GM18498 (cell line): ENCODE results near the gene GHRL.
"Not testable (repeated sequence)": the region's sequence is repeated elsewhere in the genome, so short reads cannot be mapped to it uniquely, and the experiment has no call there.

Source experiments
- ATAC-seq: cut with Tn5 transposase; IDR thresholded peaks from one replicate; pipeline ENCODE4 v1.9.1; 2021; ENCODE audit warnings: mild to moderate bottlenecking, moderate library complexity; ENCODE audit not compliant: unreplicated experiment

The GHRL gene

GRCh38 chr3:10278501-10278900 lies 14.2 kb downstream of the GHRL start:
- no peak for ATAC-seq

- ATAC-seq, result no peak
These were observed 15.6 kb downstream of the GHRL start for GRCh38 chr3:10277115-10277625.

GRCh38 chr3:10274601-10275000 lies 18.1 kb downstream of the GHRL start:
- ATAC-seq, result no peak

- no peak for ATAC-seq
These were observed 18.9 kb downstream of the GHRL start for GRCh38 chr3:10273702-10274305.

- ATAC-seq, result no peak
These were observed 19.8 kb downstream of the GHRL start for GRCh38 chr3:10272977-10273376.

- not testable (repeated sequence) for ATAC-seq
These were observed 20.3 kb downstream of the GHRL start for GRCh38 chr3:10272476-10272875.

GRCh38 chr3:10269443-10269842 lies 23.3 kb downstream of the GHRL start:
- no peak for ATAC-seq

- ATAC-seq, result no peak
These were observed 23.8 kb downstream of the GHRL start for GRCh38 chr3:10268930-10269329.

- no peak for ATAC-seq
These were observed 24.6 kb downstream of the GHRL start for GRCh38 chr3:10268116-10268515.

GRCh38 chr3:10266936-10267335 lies 25.8 kb downstream of the GHRL start:
- ATAC-seq, result not testable (repeated sequence)

- no peak for ATAC-seq
These were observed 26.9 kb downstream of the GHRL start for GRCh38 chr3:10265833-10266232.

- no peak for ATAC-seq
These were observed 28.9 kb downstream of the GHRL start for GRCh38 chr3:10263646-10264363.

- no peak for ATAC-seq
These were observed 30.7 kb downstream of the GHRL start for GRCh38 chr3:10262027-10262426.

- no peak for ATAC-seq
These were observed 32.5 kb downstream of the GHRL start for GRCh38 chr3:10260211-10260701.

GRCh38 chr3:10259798-10260197 lies 32.9 kb downstream of the GHRL start:
- ATAC-seq, result no peak

GRCh38 chr3:10259036-10259435 lies 33.7 kb downstream of the GHRL start:
- no peak for ATAC-seq

- ATAC-seq, result no peak
These were observed 36.9 kb downstream of the GHRL start for GRCh38 chr3:10255835-10256234.

- no peak for ATAC-seq
These were observed 39.0 kb downstream of the GHRL start for GRCh38 chr3:10253731-10254130.

GRCh38 chr3:10251006-10251405 lies 41.7 kb downstream of the GHRL start:
- ATAC-seq, result no peak

GRCh38 chr3:10249833-10250232 lies 42.9 kb downstream of the GHRL start:
- no peak for ATAC-seq

GRCh38 chr3:10248984-10249748 lies 43.6 kb downstream of the GHRL start:
- ATAC-seq, result no peak
